OCI-M1 (cell line): Measurements from ENCODE around the gene TAF11.
"Not testable (repeated sequence)": the region's sequence is repeated elsewhere in the genome, so short reads cannot be mapped to it uniquely, and the experiment has no call there.

ENCODE experiments used
- DNase-seq: peaks from one replicate; lab custom pipeline; 2025; lab: John Stamatoyannopoulos, UW

TAF11 gene

GRCh38 chr6:34904990-34905613, 17.3 kb upstream of the TAF11 start:
- DNase-seq = no peak

- DNase-seq = no peak
Measured at GRCh38 chr6:34901930-34902329, 14.1 kb upstream of the TAF11 start.

GRCh38 chr6:34900321-34901031, 12.6 kb upstream of the TAF11 start:
- DNase-seq = no peak

GRCh38 chr6:34899748-34900147, 11.9 kb upstream of the TAF11 start:
- not testable (repeated sequence) for DNase-seq

GRCh38 chr6:34897716-34898115, 9.9 kb upstream of the TAF11 start:
- no peak for DNase-seq

GRCh38 chr6:34897130-34897529, 9.3 kb upstream of the TAF11 start:
- DNase-seq = no peak

GRCh38 chr6:34894693-34895092, 6.9 kb upstream of the TAF11 start:
- peak; percentile 22 for DNase-seq

- no peak for DNase-seq
Measured at GRCh38 chr6:34891296-34891695, 3.5 kb upstream of the TAF11 start.

- DNase-seq = peak; percentile 48
Measured at GRCh38 chr6:34890533-34890925, 2.7 kb upstream of the TAF11 start.

GRCh38 chr6:34888874-34889555, 1.2 kb upstream of the TAF11 start, which contains the start of gene ANKS1A:
Gene ANKS1A, plus strand, starts transcription at chr6:34889255. Its CDS starts 148 bp downstream, at chr6:34889403.
- peak; percentile 85 for DNase-seq

GRCh38 chr6:34888514-34888856, 643 bp upstream of the TAF11 start:
- peak; percentile 79 for DNase-seq

- not testable (repeated sequence) for DNase-seq
Measured at GRCh38 chr6:34885837-34886236, 2.0 kb downstream of the TAF11 start.

- DNase-seq = no peak
Measured at GRCh38 chr6:34884996-34885395, 2.8 kb downstream of the TAF11 start.

GRCh38 chr6:34884073-34884472, 3.8 kb downstream of the TAF11 start:
- DNase-seq = not testable (repeated sequence)

- no peak for DNase-seq
Measured at GRCh38 chr6:34877869-34878485, 9.9 kb downstream of the TAF11 start.

GRCh38 chr6:34877259-34877658, 10.6 kb downstream of the TAF11 start:
- DNase-seq = no peak

GRCh38 chr6:34876472-34876871, 11.4 kb downstream of the TAF11 start:
- no peak for DNase-seq

GRCh38 chr6:34875292-34876213, 12.3 kb downstream of the TAF11 start:
- DNase-seq = no peak

- no peak for DNase-seq
Measured at GRCh38 chr6:34872332-34872731, 15.5 kb downstream of the TAF11 start.

GRCh38 chr6:34871853-34872252, 16.0 kb downstream of the TAF11 start:
- no peak for DNase-seq

- DNase-seq = no peak
Measured at GRCh38 chr6:34867484-34867883, 20.4 kb downstream of the TAF11 start.

- DNase-seq = no peak
Measured at GRCh38 chr6:34866509-34866908, 21.3 kb downstream of the TAF11 start.
